H1 (cell line): ENCODE data around the gene RANBP17. TPM values are rescaled to one million over a fixed set of nuclear protein-coding genes. Genes with fewer than 3 reads are reported as not detected.

Experiments
- CTCF ChIA-PET: fragments of 300-600 bp; sonication (Branson Sonifier 250); formaldehyde crosslinking; loops from one replicate; lab custom pipeline; 2021; ENCODE audit not compliant: partially characterized antibody; lab: Charles Lee
- POLR2A ChIA-PET: fragments of 300-600 bp; sonication (Branson Sonifier 250); formaldehyde crosslinking; loops from one replicate; lab custom pipeline; 2021; ENCODE audit warnings: inconsistent platforms; ENCODE audit not compliant: partially characterized antibody; lab: Charles Lee
- DNase-seq, 2 experiments: peaks; one replicate each; pipeline versions ENCODE4 v3.0.0 to v3.0.0-alpha.2; 2010 to 2022; ENCODE audit warnings: low spot score in 2 of 2, low read depth in 1 of 2, mixed read lengths in 1 of 2
- FAIRE-seq: peaks from 2 replicates; lab custom pipeline; 2011; peaks lifted over from hg19 to GRCh38; lab: Jason Lieb, UNC
- H2AFZ ChIP-seq: 2 replicates; pipeline ENCODE4 v1.8.1; 2012; ENCODE audit warnings: low read length, inconsistent platforms
- H2AK5ac ChIP-seq: 2 replicates; pipeline ENCODE4 v1.6.1; 2013; ENCODE audit warnings: low read depth, low read length
- H2BK120ac ChIP-seq: replicated peaks from 2 replicates; pipeline ENCODE3; 2013; ENCODE audit warnings: low read depth, low read length, inconsistent platforms
- H2BK12ac ChIP-seq: 2 replicates; pipeline ENCODE4 v1.6.1; 2013; ENCODE audit warnings: low read depth, low read length
- H2BK15ac ChIP-seq: 2 replicates; pipeline ENCODE4 v1.6.1; 2013; ENCODE audit warnings: low read length
- H2BK20ac ChIP-seq: 2 replicates; pipeline ENCODE4 v1.6.1; 2013; ENCODE audit warnings: low read length
- H2BK5ac ChIP-seq: 2 replicates; pipeline ENCODE4 v1.6.1; 2013; ENCODE audit warnings: low read depth, low read length
- H3K14ac ChIP-seq: 2 replicates; pipeline ENCODE4 v1.6.1; 2013; ENCODE audit warnings: inconsistent platforms; ENCODE audit not compliant: insufficient read length
- H3K18ac ChIP-seq: 2 replicates; pipeline ENCODE4 v1.6.1; 2013; ENCODE audit warnings: low read length; ENCODE audit errors: extremely low read depth
- H3K23ac ChIP-seq: 2 replicates; pipeline ENCODE4 v1.6.1; 2013; ENCODE audit warnings: inconsistent platforms; ENCODE audit not compliant: insufficient read length
- H3K23me2 ChIP-seq: 2 replicates; pipeline ENCODE4 v1.6.1; 2013; ENCODE audit warnings: low read depth, low read length
- H3K27ac ChIP-seq: 2 replicates; pipeline ENCODE4 v1.6.1; 2011; ENCODE audit warnings: low read depth, low read length, inconsistent platforms
- H3K27me3 ChIP-seq, 4 experiments: replicated peaks in 1 of 4; 1 replicate in 1 of 4; 2 replicates in 3 of 4; pipeline versions ENCODE4 v1.6.1 to v1.8.1; 2011 to 2013; ENCODE audit warnings: low read length in 3 of 4, mild to moderate bottlenecking in 3 of 4, inconsistent platforms in 2 of 4, mixed read lengths in 2 of 4, moderate library complexity in 1 of 4; ENCODE audit not compliant: control insufficient read depth in 3 of 4, insufficient read depth in 3 of 4; ENCODE audit errors: extremely low read depth in 1 of 4
- H3K36me3 ChIP-seq, 4 experiments: 2 replicates each; pipeline versions ENCODE4 v1.6.1 to v1.8.1; 2011 to 2013; ENCODE audit warnings: mild to moderate bottlenecking in 4 of 4, low read length in 3 of 4, moderate library complexity in 2 of 4, control low read depth in 1 of 4, inconsistent platforms in 1 of 4; ENCODE audit not compliant: insufficient read depth in 4 of 4, control insufficient read depth in 2 of 4
- H3K4ac ChIP-seq: replicated peaks from 2 replicates; pipeline ENCODE3; 2013; ENCODE audit warnings: low read length, low read depth, mixed read lengths, inconsistent platforms; ENCODE audit not compliant: insufficient read length
- H3K4me1 ChIP-seq, 4 experiments: replicated peaks in 1 of 4; 1 replicate in 1 of 4; 2 replicates in 3 of 4; pipeline versions ENCODE4 v1.6.1 to v1.8.1; 2011 to 2013; ENCODE audit warnings: low read length in 3 of 4, inconsistent platforms in 2 of 4, mixed read lengths in 1 of 4; ENCODE audit not compliant: insufficient read depth in 4 of 4, control insufficient read depth in 3 of 4
- H3K4me2 ChIP-seq, 2 experiments: 2 replicates each; pipeline versions ENCODE4 v1.6.1 to v1.8.1; 2011 to 2013; ENCODE audit warnings: low read depth in 2 of 2, low read length in 2 of 2, control low read depth in 1 of 2, inconsistent platforms in 1 of 2, mild to moderate bottlenecking in 1 of 2; ENCODE audit not compliant: insufficient read depth in 1 of 2
- H3K4me3 ChIP-seq, 4 experiments: fragments of 200-600, 300-600 bp in 1 of 4; sonication (generic), shearing (Covaris generic), sonication (Bioruptor Twin) in 1 of 4; 2 replicates each; pipeline versions ENCODE4 v1.5.1 to v1.8.1; 2011 to 2016; ENCODE audit warnings: low read length in 4 of 4, low read depth in 3 of 4, control low read depth in 2 of 4, inconsistent platforms in 2 of 4, mild to moderate bottlenecking in 2 of 4, mixed read lengths in 1 of 4, moderate library complexity in 1 of 4; ENCODE audit not compliant: insufficient read depth in 2 of 4; ENCODE audit errors: extremely low read depth in 1 of 4
- H3K56ac ChIP-seq: replicated peaks from 2 replicates; pipeline ENCODE3; 2013; ENCODE audit warnings: low read depth, mild to moderate bottlenecking, mixed read lengths, low read length, inconsistent platforms; ENCODE audit not compliant: insufficient read length
- H3K79me1 ChIP-seq: 2 replicates; pipeline ENCODE4 v1.6.1; 2013; ENCODE audit warnings: low read depth, low read length, control low read depth
- H3K79me2 ChIP-seq, 2 experiments: 2 replicates each; pipeline versions ENCODE4 v1.6.1 to v1.8.1; 2012 to 2013; ENCODE audit warnings: low read length in 2 of 2, mild to moderate bottlenecking in 2 of 2, inconsistent platforms in 1 of 2; ENCODE audit not compliant: insufficient read depth in 2 of 2, control insufficient read depth in 1 of 2
- H3K9ac ChIP-seq, 4 experiments: replicated peaks in 1 of 4; 1 replicate in 1 of 4; 2 replicates in 3 of 4; pipeline versions ENCODE4 v1.6.1 to v1.8.1; 2011 to 2013; ENCODE audit warnings: low read depth in 3 of 4, low read length in 3 of 4, control low read depth in 2 of 4, mild to moderate bottlenecking in 2 of 4, moderate library complexity in 2 of 4, inconsistent platforms in 1 of 4; ENCODE audit errors: extremely low read depth in 1 of 4
- H3K9me3 ChIP-seq, 2 experiments: 2 replicates each; pipeline versions ENCODE4 v1.6.1 to v1.8.1; 2012 to 2013; ENCODE audit warnings: mild to moderate bottlenecking in 2 of 2, moderate library complexity in 2 of 2, control low read depth in 1 of 2, inconsistent platforms in 1 of 2, low read depth in 1 of 2, low read length in 1 of 2, mixed read lengths in 1 of 2; ENCODE audit not compliant: insufficient read depth in 2 of 2
- H4K20me1 ChIP-seq, 2 experiments: replicated peaks in 1 of 2; 2 replicates each; pipeline versions ENCODE3 to v1.8.1; 2011 to 2013; ENCODE audit warnings: inconsistent platforms in 2 of 2, low read length in 2 of 2, mild to moderate bottlenecking in 1 of 2; ENCODE audit not compliant: insufficient read depth in 2 of 2, control insufficient read depth in 1 of 2
- H4K5ac ChIP-seq: 2 replicates; pipeline ENCODE4 v1.6.1; 2013; ENCODE audit warnings: low read length, low read depth, mixed read lengths, inconsistent platforms; ENCODE audit not compliant: insufficient read length
- H4K8ac ChIP-seq: 2 replicates; pipeline ENCODE4 v1.8.0; 2013; ENCODE audit warnings: mild to moderate bottlenecking, moderate library complexity, low read length, inconsistent platforms; ENCODE audit not compliant: insufficient read depth; ENCODE audit errors: extremely low read depth
- H4K91ac ChIP-seq: replicated peaks from 2 replicates; pipeline ENCODE3; 2013; ENCODE audit warnings: low read length, mixed read lengths, inconsistent platforms; ENCODE audit not compliant: insufficient read length
- ASH2L ChIP-seq: fragments of 200-600, 300-600 bp; sonication (generic); IDR thresholded peaks from one replicate; pipeline ENCODE4 v1.7.1; 2017; ENCODE audit warnings: low read length
- EZH2 ChIP-seq: fragments of 200-600 bp; sonication (generic); IDR thresholded peaks from 2 replicates; pipeline ENCODE4 v1.7.1; 2012; ENCODE audit warnings: low read depth, mild to moderate bottlenecking, moderate library complexity, low read length, inconsistent platforms; ENCODE audit not compliant: severe bottlenecking
- HDAC6 ChIP-seq: IDR thresholded peaks from one replicate; pipeline ENCODE4 v1.7.1; 2012; ENCODE audit warnings: low read depth, mild to moderate bottlenecking, inconsistent platforms, low read length, moderate library complexity
- KDM5A ChIP-seq: fragments of 200-600 bp; IDR thresholded peaks from 2 replicates; pipeline ENCODE4 v1.7.1; 2012; ENCODE audit warnings: mild to moderate bottlenecking, low read length, inconsistent platforms, mixed read lengths
- MAFK ChIP-seq: IDR thresholded peaks from 2 replicates; pipeline ENCODE4 v1.6.1; 2012; ENCODE audit warnings: low read depth, mild to moderate bottlenecking, improper control_type of control experiment, low read length
- NANOG ChIP-seq: IDR thresholded peaks from 2 replicates; pipeline ENCODE4 v1.6.1; 2011; ENCODE audit warnings: low read length, low read depth, mild to moderate bottlenecking, inconsistent platforms; ENCODE audit not compliant: insufficient read depth, poor library complexity, severe bottlenecking
- RFX5 ChIP-seq: IDR thresholded peaks from 2 replicates; pipeline ENCODE4 v1.6.1; 2011; ENCODE audit warnings: low read depth, low read length, improper control_type of control experiment, borderline replicate concordance
- SIN3A ChIP-seq, 2 experiments: IDR thresholded peaks in 1 of 2; conservative IDR thresholded peaks in 1 of 2; 2 replicates each; pipeline ENCODE4 v1.6.1; 2011 to 2012; ENCODE audit warnings: low read length in 2 of 2, improper control_type of control experiment in 1 of 2, low read depth in 1 of 2, mild to moderate bottlenecking in 1 of 2
- SRF ChIP-seq: IDR thresholded peaks from 2 replicates; pipeline ENCODE4 v1.6.1; 2011; ENCODE audit warnings: mild to moderate bottlenecking, low read depth, low read length, moderate library complexity
- TEAD4 ChIP-seq: IDR thresholded peaks from 2 replicates; pipeline ENCODE4 v1.6.1; 2012; ENCODE audit warnings: low read depth, low read length, inconsistent platforms, mixed read lengths
- YY1 ChIP-seq: IDR thresholded peaks from 2 replicates; pipeline ENCODE4 v1.6.1; 2011; ENCODE audit warnings: low read depth, mild to moderate bottlenecking, low read length
- WGBS, 2 experiments: shearing (Covaris generic) in 1 of 2; methylation state at CpG; one replicate each; pipeline versions ENCODE4 v1.1.6 to v1.1.7; 2013 to 2015; ENCODE audit warnings: low lambda C conversion rate in 2 of 2, mixed read lengths in 2 of 2, inconsistent platforms in 1 of 2, low coverage in 1 of 2, missing lambda C conversion rate in 1 of 2; ENCODE audit not compliant: insufficient replicate concordance in 2 of 2, insufficient coverage in 1 of 2, insufficient read length in 1 of 2; ENCODE audit errors: extremely low coverage in 1 of 2, missing lambda C conversion rate in 1 of 2; 5-methylcytosine and 5-hydroxymethylcytosine counted together
- polyA plus RNA-seq, 7 experiments: library from polyadenylated mRNA; depleted of rRNA in 3 of 7; stranded (reverse) in 5 of 7; unstranded in 2 of 7; fragments of >200 nt in 5 of 7; fragments of 200-250 nt in 2 of 7; gene quantifications; 1 replicate in 5 of 7; 2 replicates in 1 of 7; 4 replicates in 1 of 7; pipeline versions ENCODE4 v1.2.1 to v1.2.3, GENCODE V29; 2011 to 2013; ENCODE audit warnings: missing spikeins in 2 of 7, mixed read lengths in 2 of 7
- total RNA-seq: library from RNA; stranded (reverse); fragmentation: NEBNext Ultra II Directional; extraction: Animal tissue kit (Norgen Biotek cat#: 25700); gene quantifications from 2 replicates; pipeline ENCODE4 v1.2.1, GENCODE V29; 2021
- TF ChIP-seq, protein P1 (sequence below): IDR thresholded peaks from 2 replicates; pipeline ENCODE4 v1.6.1; 2012; ENCODE audit warnings: inconsistent platforms

The RANBP17 gene
- total and polyA plus RNA-seq, 2 of the 8 experiments (the other 6 are each of a cell fraction or from before 2014, with no cell fraction given) = 8.6 to 21.3 TPM

- peaks cover 0 to 27% (median 0%) of the 10 kb centered on the region in 4 experiments; a peak in 1 of 8 replicates for H3K36me3 ChIP-seq
- H4K5ac ChIP-seq = no peak overlapping the region
- DNase-seq = peak in 1 of 2 experiments; percentile 56
- no peaks in the 10 kb centered on the region for H3K79me1 ChIP-seq
- peaks cover 18 to 40% of the 10 kb centered on the region in 2 experiments for H4K20me1 ChIP-seq
- no peak overlapping the region for H2AFZ ChIP-seq
- FAIRE-seq = no peak
- H2BK5ac ChIP-seq = no peak overlapping the region
- no peak overlapping the region for H3K56ac ChIP-seq
- H3K4me3 ChIP-seq = peak overlapping the region in 1 of 4 experiments; percentile 50; a peak in 2 of 8 replicates
- no peak overlapping the region for H2BK15ac ChIP-seq
- peaks cover 93 to 100% (median 99%) of the 10 kb centered on the region in 4 experiments for H3K27me3 ChIP-seq
- H3K9me3 ChIP-seq = no peaks in the 10 kb centered on the region; a peak in 1 of 4 replicates
- H3K4ac ChIP-seq = no peak overlapping the region
- no peak overlapping the region for H2BK120ac ChIP-seq
- H3K9ac ChIP-seq = no peak overlapping the region
- H4K91ac ChIP-seq = no peak overlapping the region
- CTCF ChIA-PET = interaction anchor here (1.2 to 1.3 kb wide), 2 partner anchors 10 to 13 kb away, joined by 3 read pairs; no protein-coding TSS in a partner anchor
- H2AK5ac ChIP-seq = no peak overlapping the region
- H3K4me1 ChIP-seq = peaks cover 0 to 42% (median 21%) of the 10 kb centered on the region in 4 experiments; a peak in 6 of 7 replicates
- no peak overlapping the region for H3K27ac ChIP-seq
- no peak overlapping the region for H2BK20ac ChIP-seq
- peaks cover 2% of the 10 kb centered on the region; the same call in 1 of the 2 replicates for H3K23me2 ChIP-seq
- H4K8ac ChIP-seq = no peak overlapping the region
- POLR2A ChIA-PET = interaction anchor here (1.9 kb wide), 1 partner anchor 19 kb away, joined by 5 read pairs; no protein-coding TSS in a partner anchor
- H3K23ac ChIP-seq = no peak overlapping the region
- H3K14ac ChIP-seq = no peak overlapping the region
- WGBS, 2 experiments = 1% methylated on average over 30 of the region's 74 CpGs; no CpG with 5 or more reads in 1 of the 2 experiments
- H3K18ac ChIP-seq = no peak overlapping the region; the same call in 1 of the 2 replicates
- H3K79me2 ChIP-seq = no peaks in the 10 kb centered on the region
- peak overlapping the region; percentile 55 to 74 for H3K4me2 ChIP-seq
- no peak overlapping the region for H2BK12ac ChIP-seq
- TF ChIP-seq MAFK (no peak), KDM5A (no peak), ASH2L (no peak), EZH2 (peak; percentile 52), TEAD4 (no peak), HDAC6 (no peak), SRF (no peak), SIN3A (conservative IDR thresholded peaks at IDR 0.05 in 1 of 2, IDR thresholded peaks at IDR 0.05 in 1 of 2; ENCODE audit: low read depth in 1 of 2, low read length in 2 of 2) (no peak), RFX5 (no peak), YY1 (no peak), NANOG (no peak)
- TF ChIP-seq, protein P1, sequence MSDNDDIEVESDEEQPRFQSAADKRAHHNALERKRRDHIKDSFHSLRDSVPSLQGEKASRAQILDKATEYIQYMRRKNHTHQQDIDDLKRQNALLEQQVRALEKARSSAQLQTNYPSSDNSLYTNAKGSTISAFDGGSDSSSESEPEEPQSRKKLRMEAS = peak; percentile 87
Observed at GRCh38 chr5:171311322-171312077, 449.7 kb downstream of the RANBP17 start.
